SHP77 (cell line): Measurements from ENCODE around the gene MYOZ1.
"Not testable (repeated sequence)": the region's sequence is repeated elsewhere in the genome, so short reads cannot be mapped to it uniquely, and the experiment has no call there.

ENCODE experiments used
- DNase-seq, 2 experiments: peaks; one replicate each; lab custom pipeline; 2025; lab: John Stamatoyannopoulos, UW

The MYOZ1 gene

GRCh38 chr10:73647211-73647874 is 6.1 kb upstream of the MYOZ1 start:
- no peak for DNase-seq

- DNase-seq = no peak
Measured at GRCh38 chr10:73646598-73647041, 5.3 kb upstream of the MYOZ1 start.

GRCh38 chr10:73645251-73645650 is 4.0 kb upstream of the MYOZ1 start:
- no peak for DNase-seq

GRCh38 chr10:73644767-73645166 is 3.5 kb upstream of the MYOZ1 start:
- no peak for DNase-seq

- peak; percentile 6 to 13 for DNase-seq
Measured at GRCh38 chr10:73644015-73644743, 2.9 kb upstream of the MYOZ1 start.

- DNase-seq = no peak
Measured at GRCh38 chr10:73643362-73643761, 2.1 kb upstream of the MYOZ1 start.

GRCh38 chr10:73639286-73639685 is 2.0 kb downstream of the MYOZ1 start:
- no peak for DNase-seq

- no peak for DNase-seq
Measured at GRCh38 chr10:73635781-73636180, 5.5 kb downstream of the MYOZ1 start.

- no peak for DNase-seq
Measured at GRCh38 chr10:73634421-73634820, 6.9 kb downstream of the MYOZ1 start.

- no peak for DNase-seq
Measured at GRCh38 chr10:73629165-73629564, 12.1 kb downstream of the MYOZ1 start.

GRCh38 chr10:73628405-73628804 is 12.9 kb downstream of the MYOZ1 start:
- no peak for DNase-seq

- no peak for DNase-seq
Measured at GRCh38 chr10:73627300-73627699, 14.0 kb downstream of the MYOZ1 start.

GRCh38 chr10:73625884-73626752 is 15.2 kb downstream of the MYOZ1 start:
- peak; percentile 85 to 91 for DNase-seq

GRCh38 chr10:73625004-73625883 is 16.0 kb downstream of the MYOZ1 start:
- DNase-seq = no peak

- DNase-seq = no peak
Measured at GRCh38 chr10:73623056-73623455, 18.2 kb downstream of the MYOZ1 start.

- DNase-seq = not testable (repeated sequence)
Measured at GRCh38 chr10:73620974-73621373, 20.3 kb downstream of the MYOZ1 start.

- not testable (repeated sequence) for DNase-seq
Measured at GRCh38 chr10:73617143-73617542, 24.1 kb downstream of the MYOZ1 start.

GRCh38 chr10:73614720-73615119 is 26.6 kb downstream of the MYOZ1 start:
- no peak for DNase-seq

GRCh38 chr10:73609116-73609515 is 32.2 kb downstream of the MYOZ1 start:
- DNase-seq = no peak

- DNase-seq = peak; percentile 23 to 29
Measured at GRCh38 chr10:73601486-73601921, 39.8 kb downstream of the MYOZ1 start.

GRCh38 chr10:73597346-73597745 is 43.9 kb downstream of the MYOZ1 start:
- DNase-seq = no peak
